ENCODE data around the gene UNC5B.

UNC5B gene

GRCh38 chr10:71239946-71240795 lies 27.8 kb downstream of the UNC5B start:
- DNase-seq = no peak

- no peak for DNase-seq
Measured at GRCh38 chr10:71241114-71241829, 28.9 kb downstream of the UNC5B start.

- no peak for DNase-seq
Measured at GRCh38 chr10:71241830-71242621, 29.7 kb downstream of the UNC5B start.

GRCh38 chr10:71242622-71243009 lies 30.2 kb downstream of the UNC5B start:
- DNase-seq = no peak

GRCh38 chr10:71243756-71244395 lies 31.5 kb downstream of the UNC5B start:
- DNase-seq = no peak

GRCh38 chr10:71244431-71245419 lies 32.4 kb downstream of the UNC5B start:
- DNase-seq = no peak

- DNase-seq = no peak
Measured at GRCh38 chr10:71245420-71246325, 33.3 kb downstream of the UNC5B start.

- no peak for DNase-seq
Measured at GRCh38 chr10:71246591-71247413, 34.4 kb downstream of the UNC5B start.

GRCh38 chr10:71247414-71247705 lies 35.0 kb downstream of the UNC5B start:
- DNase-seq = no peak

GRCh38 chr10:71247804-71248203 lies 35.4 kb downstream of the UNC5B start:
- no peak for DNase-seq

- DNase-seq = no peak
Measured at GRCh38 chr10:71248210-71248609, 35.8 kb downstream of the UNC5B start.

GRCh38 chr10:71249996-71250395 lies 37.6 kb downstream of the UNC5B start:
- no peak for DNase-seq

GRCh38 chr10:71250405-71250804 lies 38.0 kb downstream of the UNC5B start:
- DNase-seq = no peak

- DNase-seq = no peak
Measured at GRCh38 chr10:71250842-71251241, 38.5 kb downstream of the UNC5B start.

- no peak for DNase-seq
Measured at GRCh38 chr10:71251319-71251718, 38.9 kb downstream of the UNC5B start.

GRCh38 chr10:71252220-71252619 lies 39.9 kb downstream of the UNC5B start:
- no peak for DNase-seq

- DNase-seq = no peak
Measured at GRCh38 chr10:71253981-71254818, 41.8 kb downstream of the UNC5B start.

GRCh38 chr10:71254834-71255549 lies 42.6 kb downstream of the UNC5B start:
- no peak for DNase-seq

- DNase-seq = no peak
Measured at GRCh38 chr10:71255550-71255807, 43.1 kb downstream of the UNC5B start.

Data from NCI-H524 treated with DMSO at 0.1 percent for 48 hours (cell line).